NT2/D1 (cell line): ENCODE measurements around the gene MYO3B.

Experiments used
- YY1 ChIP-seq: IDR thresholded peaks from 2 replicates; pipeline ENCODE4 v1.6.1; 2011; ENCODE audit not compliant: insufficient read length, insufficient read depth
- ZNF274 ChIP-seq: IDR thresholded peaks from 2 replicates; pipeline ENCODE4 v1.6.1; 2011; ENCODE audit warnings: mild to moderate bottlenecking, low read depth, low read length

DNA sequence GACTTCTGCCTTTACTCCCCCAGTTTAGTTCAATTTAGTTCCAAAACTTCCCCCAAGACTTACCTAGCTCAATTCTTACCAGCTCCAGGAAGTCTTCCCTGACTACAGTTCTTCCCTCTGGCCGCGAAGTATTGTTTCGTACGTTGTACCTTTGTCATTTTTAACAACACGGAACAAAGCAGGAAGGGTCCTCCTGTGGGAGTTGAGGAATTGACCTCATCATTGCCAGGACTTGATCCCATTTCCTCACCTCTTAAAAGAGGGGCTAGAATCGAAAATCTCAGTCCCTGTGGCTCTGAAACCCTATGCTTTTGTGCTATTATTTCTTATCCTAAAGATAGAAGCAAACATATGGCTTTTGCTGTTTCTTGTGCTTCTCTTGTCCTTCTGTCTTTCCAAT, 187.1 kb downstream of the MYO3B start:
- TF ChIP-seq YY1 (no peak), ZNF274 (no peak)
